NCI-H1417 treated with DMSO at 0.1 percent for 48 hours (cell line): ENCODE results near the gene TBC1D4.
A peak's percentile ranks its signal among the peaks of the same experiment; 100 is the strongest.
"Not testable (repeated sequence)": the region's sequence is repeated elsewhere in the genome, so short reads cannot be mapped to it uniquely, and the experiment has no call there.

Experiments
- DNase-seq: peaks from one replicate; lab custom pipeline; 2025; lab: John Stamatoyannopoulos, UW

The TBC1D4 gene

DNA sequence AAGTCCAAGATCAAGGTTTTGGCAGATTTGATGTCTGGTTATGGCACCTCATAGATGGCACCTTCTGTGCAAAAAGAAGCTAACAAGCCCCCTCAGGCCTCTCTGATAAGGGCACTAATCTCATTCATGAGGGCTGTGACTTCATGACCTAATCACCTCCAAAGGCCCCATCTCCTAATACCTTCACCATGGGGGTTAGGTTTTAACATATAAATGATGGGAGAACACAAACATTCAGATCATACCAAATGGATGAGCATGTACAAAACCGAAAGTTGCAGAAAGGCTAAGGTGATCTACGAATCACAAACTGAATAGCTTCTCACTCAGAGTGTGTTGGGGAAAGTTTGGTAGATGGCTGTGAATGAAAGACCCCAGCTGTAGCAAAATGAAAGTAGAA lies 217.4 kb downstream of the TBC1D4 start:
- no peak for DNase-seq

DNA sequence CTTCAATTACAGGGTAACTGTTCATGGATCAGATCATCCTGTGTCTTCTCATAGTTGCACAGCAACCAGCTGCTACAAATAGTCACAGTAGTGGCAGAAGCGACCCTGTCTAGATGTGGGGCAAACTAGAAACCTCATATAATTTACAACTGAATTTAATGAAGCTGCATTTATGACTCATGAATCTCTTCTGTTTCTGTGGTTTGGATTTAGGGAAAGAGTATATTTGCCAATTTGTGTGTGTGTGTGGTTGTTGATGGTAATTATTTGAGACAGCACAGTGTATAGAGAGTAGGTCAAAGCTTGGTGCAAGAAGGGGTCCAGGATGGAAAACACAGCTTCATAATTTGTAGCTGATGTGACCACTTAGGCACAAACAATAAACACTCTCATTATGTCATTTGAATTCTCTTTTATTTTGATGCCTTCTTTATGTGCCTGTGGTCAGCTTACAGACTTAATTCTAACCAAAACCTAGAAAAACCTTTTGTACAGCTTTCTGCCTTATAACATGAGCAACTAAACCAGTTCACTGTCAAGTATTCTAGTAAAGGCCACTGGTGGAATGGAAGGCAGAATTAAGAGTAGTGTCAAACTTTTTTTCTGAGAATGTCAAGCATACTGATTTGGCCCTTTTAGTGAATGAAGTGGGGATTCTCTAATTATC lies 218.1 kb downstream of the TBC1D4 start:
- DNase-seq: no peak

DNA sequence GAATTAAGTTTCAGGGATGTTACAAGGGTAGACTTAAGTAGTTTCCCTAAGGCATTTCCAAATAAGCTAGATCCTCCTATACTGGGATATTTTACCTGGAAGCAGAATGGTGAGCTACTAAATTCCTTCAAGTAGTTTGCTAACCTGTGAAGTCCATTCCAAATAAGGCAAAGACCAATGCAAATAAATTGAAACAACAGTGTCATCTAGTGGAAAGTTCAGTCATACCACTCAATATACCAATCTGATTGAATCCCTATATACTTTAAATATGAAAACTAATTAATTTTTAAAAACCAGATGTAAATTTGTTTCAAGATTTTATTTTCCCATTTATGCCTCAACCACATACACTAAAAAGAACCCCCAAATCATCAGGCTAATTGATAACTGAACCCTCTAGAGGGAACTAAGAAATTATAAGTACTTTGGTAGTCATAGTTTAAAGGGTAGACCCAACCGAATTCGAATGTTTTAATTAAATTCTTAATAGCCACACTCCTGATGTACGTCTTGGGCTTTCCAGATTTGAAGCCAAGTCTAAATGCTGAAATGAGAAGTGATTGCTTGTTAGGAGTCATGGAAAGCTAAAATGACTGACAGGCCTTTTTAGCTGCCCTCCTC lies 223.7 kb downstream of the TBC1D4 start:
- peak; percentile 26 for DNase-seq

DNA sequence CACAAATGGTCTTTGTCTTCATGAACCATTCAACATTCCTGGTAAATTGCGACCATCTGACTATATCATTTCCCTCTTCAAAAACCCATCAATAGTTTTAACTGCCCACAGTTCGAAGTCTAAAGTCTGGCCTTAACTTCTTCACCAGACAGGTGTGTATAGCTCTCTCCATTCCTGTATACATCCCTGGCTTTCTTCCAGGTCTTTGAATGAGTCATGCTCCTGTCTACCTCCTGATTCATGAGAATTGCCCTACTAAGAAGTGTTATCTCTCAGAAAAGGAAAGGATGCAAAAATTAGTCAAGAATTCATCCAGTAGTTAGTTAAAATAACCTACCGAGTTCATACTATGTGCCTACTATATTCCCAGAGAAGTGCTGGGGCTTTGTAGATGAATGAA lies 225.0 kb downstream of the TBC1D4 start:
- no peak for DNase-seq

DNA sequence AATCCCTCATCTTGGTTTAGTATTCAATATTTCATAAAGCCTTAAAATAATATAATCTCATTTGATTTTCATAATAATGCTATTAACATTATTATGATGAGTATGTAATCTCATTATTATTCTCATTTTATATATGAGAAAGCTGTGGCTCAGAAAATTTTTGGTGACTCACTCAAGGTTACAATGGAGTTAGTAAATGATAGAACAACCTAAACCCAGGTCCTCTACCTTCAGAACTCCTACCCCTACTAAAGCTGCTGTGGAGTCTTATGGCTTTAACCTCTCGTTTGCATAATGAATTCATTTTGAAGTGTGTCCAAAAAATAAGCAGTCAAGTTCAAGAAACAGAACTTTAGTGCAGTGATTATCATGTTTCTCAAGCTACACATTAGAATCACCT lies 226.3 kb downstream of the TBC1D4 start:
- DNase-seq: no peak

DNA sequence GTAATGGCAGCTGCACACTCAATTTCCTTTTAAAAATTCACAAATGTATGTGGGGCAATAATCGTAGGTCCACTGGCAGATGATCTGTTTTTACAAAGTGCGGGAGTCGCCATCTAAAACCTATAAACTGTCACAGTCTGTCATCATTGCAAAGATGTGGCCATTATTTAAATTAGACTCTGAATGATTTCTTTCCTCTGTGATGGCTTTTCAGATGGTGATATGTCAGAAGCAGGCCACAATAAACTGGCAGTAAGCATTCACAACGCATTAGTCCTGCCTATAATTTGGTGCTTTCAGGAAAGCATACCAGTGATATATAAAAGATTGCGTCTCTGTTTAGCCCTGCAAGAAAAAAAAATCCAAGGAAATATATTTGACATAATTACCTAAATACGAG lies 226.8 kb downstream of the TBC1D4 start:
- no peak for DNase-seq

DNA sequence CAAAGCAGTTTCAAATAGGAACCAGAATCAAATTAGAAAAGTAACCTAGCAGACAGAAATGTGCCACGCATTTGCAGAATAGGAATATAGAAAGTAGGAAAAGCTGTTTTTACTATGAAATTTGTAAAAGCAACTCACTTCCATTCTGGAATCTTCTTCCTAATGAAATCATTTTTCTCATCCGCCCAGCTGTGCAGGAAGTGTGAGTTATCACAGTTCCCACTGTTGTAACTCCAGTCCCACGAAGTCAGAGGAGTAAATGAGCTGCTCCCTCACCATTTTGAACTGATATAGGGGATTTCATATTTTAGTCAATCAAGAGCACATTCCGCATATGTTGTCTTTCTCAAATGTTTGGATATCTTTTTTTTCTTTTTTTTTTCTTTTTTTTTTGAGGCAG lies 230.8 kb downstream of the TBC1D4 start:
- DNase-seq: no peak

DNA sequence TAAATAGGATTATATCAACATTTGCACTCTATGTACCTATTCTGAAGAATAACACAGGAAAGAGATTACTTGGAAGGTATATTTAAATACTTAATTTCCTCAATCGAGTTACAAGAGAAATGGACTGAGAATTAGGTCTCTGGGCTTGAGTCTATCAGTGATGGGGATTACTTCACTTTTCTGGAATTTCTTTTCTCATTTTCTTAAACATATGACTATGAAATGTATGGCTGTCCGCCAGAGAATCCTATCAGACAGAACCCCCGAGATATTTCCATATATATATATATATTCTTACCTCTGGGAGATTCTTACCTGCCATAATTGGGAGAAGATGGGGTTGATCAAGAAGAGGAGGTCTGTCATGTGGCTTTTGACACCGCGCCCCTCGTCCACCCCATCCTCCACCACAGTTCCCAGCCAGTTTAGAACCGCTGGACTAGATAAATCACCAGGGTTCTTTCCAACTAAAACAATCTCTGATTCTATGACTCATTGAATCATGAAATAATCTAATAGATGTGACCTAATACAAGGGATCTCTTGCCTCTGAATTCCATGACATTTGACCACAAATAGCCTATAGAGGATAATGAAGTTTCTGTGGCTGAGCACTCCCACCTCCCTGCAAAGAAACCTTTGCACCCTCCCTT lies 231.3 kb downstream of the TBC1D4 start:
- no peak for DNase-seq

DNA sequence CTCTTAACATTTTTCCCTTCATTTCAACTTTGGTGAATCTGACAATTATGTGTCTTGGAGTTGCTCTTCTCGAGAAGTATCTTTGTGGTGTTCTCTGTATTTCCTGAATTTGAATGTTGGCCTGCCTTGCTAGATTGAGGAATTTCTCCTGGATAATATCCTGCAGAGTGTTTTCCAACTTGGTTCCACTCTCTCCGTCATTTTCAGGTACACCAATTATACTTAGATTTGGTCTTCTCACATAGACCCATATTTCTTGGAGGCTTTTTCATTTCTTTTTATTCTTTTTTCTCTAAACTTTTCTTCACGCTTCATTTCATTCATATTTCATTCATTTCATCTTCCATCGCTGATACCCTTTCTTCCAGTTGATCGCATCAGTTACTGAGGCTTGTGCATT lies 236.4 kb downstream of the TBC1D4 start:
- DNase-seq: not testable (repeated sequence)

DNA sequence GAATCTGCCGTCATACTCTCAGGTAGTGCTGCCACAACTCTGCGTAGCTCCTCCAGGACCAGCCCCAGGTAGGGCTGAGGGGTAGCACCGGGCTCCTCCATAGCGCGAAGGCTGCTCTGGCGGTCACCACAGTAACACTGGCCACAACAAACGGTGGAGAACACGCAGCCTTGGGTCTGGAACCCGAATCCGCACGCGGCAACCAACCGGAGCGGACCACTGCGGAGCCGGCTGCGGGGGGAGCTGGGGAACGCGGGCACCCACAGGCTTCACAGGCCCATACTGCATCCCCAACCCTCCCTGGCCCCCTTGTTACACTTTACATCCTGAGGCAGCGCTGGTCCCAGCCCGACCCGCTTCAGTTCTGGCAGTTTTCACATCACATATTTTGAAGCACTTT lies 241.7 kb downstream of the TBC1D4 start:
- not testable (repeated sequence) for DNase-seq

DNA sequence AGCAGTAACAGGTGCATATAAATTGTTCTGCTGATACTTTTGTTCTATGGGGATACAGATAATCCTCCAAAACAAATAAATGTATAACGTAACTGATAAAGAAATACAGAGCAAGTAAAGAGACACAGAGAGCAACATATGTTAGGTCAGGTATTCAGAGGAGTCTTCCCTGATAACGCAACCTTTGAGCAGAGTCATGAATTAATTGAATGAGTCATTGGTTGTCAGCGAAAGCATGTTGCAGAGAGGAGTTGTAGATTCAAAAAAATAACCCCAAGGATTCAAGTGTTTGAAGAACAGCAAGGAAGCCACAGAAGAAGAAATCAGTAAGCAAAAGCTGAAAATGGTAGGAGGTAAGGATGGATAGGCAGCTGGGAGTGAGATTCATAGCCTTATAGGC lies 245.2 kb downstream of the TBC1D4 start:
- DNase-seq: no peak
